NCI-H128 (cell line): Measurements from ENCODE around the gene CLDN19.

Source experiments
- DNase-seq: peaks from one replicate; lab custom pipeline; 2025; ENCODE audit not compliant: unreplicated experiment; lab: John Stamatoyannopoulos, UW

The CLDN19 gene

GRCh38 chr1:42739753-42740700 is at the start of gene CLDN19:
Gene CLDN19, minus strand, starts transcription at chr1:42740236. Its CDS starts 173 bp downstream, at chr1:42740063.
- DNase-seq = no peak

GRCh38 chr1:42788021-42788420 is 48.0 kb upstream of the CLDN19 start:
- no peak for DNase-seq

GRCh38 chr1:42786097-42786496 is 46.1 kb upstream of the CLDN19 start:
- DNase-seq = no peak

GRCh38 chr1:42784946-42785693 is 45.1 kb upstream of the CLDN19 start, which contains the start of gene TMEM269:
Gene TMEM269, plus strand, starts transcription at chr1:42784991. Its CDS starts 4,903 bp downstream, at chr1:42789894.
- no peak for DNase-seq

- DNase-seq = no peak
These were observed 44.5 kb upstream of the CLDN19 start for GRCh38 chr1:42784547-42784945.

- no peak for DNase-seq
These were observed 43.1 kb upstream of the CLDN19 start for GRCh38 chr1:42783092-42783491.

GRCh38 chr1:42780176-42780575 is 40.1 kb upstream of the CLDN19 start:
- no peak for DNase-seq

- DNase-seq = no peak
These were observed 39.7 kb upstream of the CLDN19 start for GRCh38 chr1:42779725-42780124.

GRCh38 chr1:42777852-42778251 is 37.8 kb upstream of the CLDN19 start:
- DNase-seq = peak; percentile 45

- no peak for DNase-seq
These were observed 36.5 kb upstream of the CLDN19 start for GRCh38 chr1:42776502-42776901.

- DNase-seq = no peak
These were observed 35.0 kb upstream of the CLDN19 start for GRCh38 chr1:42774928-42775526.

GRCh38 chr1:42773420-42773819 is 33.4 kb upstream of the CLDN19 start:
- DNase-seq = no peak

GRCh38 chr1:42769811-42770210 is 29.8 kb upstream of the CLDN19 start:
- DNase-seq = no peak

- DNase-seq = no peak
These were observed 28.1 kb upstream of the CLDN19 start for GRCh38 chr1:42768172-42768571.

- no peak for DNase-seq
These were observed 27.5 kb upstream of the CLDN19 start for GRCh38 chr1:42767510-42768000.

GRCh38 chr1:42766741-42767509 is 26.9 kb upstream of the CLDN19 start, which contains the start of the genes C1orf50 and P3H1:
Gene C1orf50, plus strand, starts transcription at chr1:42767249. Its CDS starts 63 bp downstream, at chr1:42767312.
Gene P3H1, minus strand, starts transcription at chr1:42767028. Its CDS starts 57 bp downstream, at chr1:42766971.
- peak; percentile 100 for DNase-seq

GRCh38 chr1:42765832-42766740 is 26.1 kb upstream of the CLDN19 start:
- no peak for DNase-seq

GRCh38 chr1:42765269-42765668 is 25.2 kb upstream of the CLDN19 start:
- DNase-seq = no peak

- no peak for DNase-seq
These were observed 22.2 kb upstream of the CLDN19 start for GRCh38 chr1:42762269-42762668.
